BLaER1 (cell line): ENCODE results near the gene CHTF18.
"Not testable (repeated sequence)": the region's sequence is repeated elsewhere in the genome, so short reads cannot be mapped to it uniquely, and the experiment has no call there.

Experiments
- H3K27ac ChIP-seq: shearing (Covaris generic); formaldehyde crosslinking; 2 replicates; pipeline ENCODE4 v1.8.1; 2022
- H3K27me3 ChIP-seq: shearing (Covaris generic); formaldehyde crosslinking; 2 replicates; pipeline ENCODE4 v1.8.1; 2022
- H3K36me3 ChIP-seq: shearing (Covaris generic); formaldehyde crosslinking; 2 replicates; pipeline ENCODE4 v1.8.1; 2022
- H3K4me1 ChIP-seq: shearing (Covaris generic); formaldehyde crosslinking; 2 replicates; pipeline ENCODE4 v1.8.1; 2022
- H3K4me2 ChIP-seq: shearing (Covaris generic); formaldehyde crosslinking; 2 replicates; pipeline ENCODE4 v1.8.1; 2022
- H3K4me3 ChIP-seq: shearing (Covaris generic); formaldehyde crosslinking; 2 replicates; pipeline ENCODE4 v1.8.1; 2022
- H3K9ac ChIP-seq: shearing (Covaris generic); formaldehyde crosslinking; 2 replicates; pipeline ENCODE4 v1.8.1; 2022
- H3K9me3 ChIP-seq: shearing (Covaris generic); formaldehyde crosslinking; 2 replicates; pipeline ENCODE4 v1.8.1; 2022
- H4K20me1 ChIP-seq: shearing (Covaris generic); formaldehyde crosslinking; 2 replicates; pipeline ENCODE4 v1.8.1; 2022
- Cebpa-rat ChIP-seq: shearing (Covaris generic); IDR thresholded peaks from 2 replicates; pipeline ENCODE4 v1.8.1; 2022

The CHTF18 gene

GRCh38 chr16:832652-833336, 44.4 kb downstream of the CHTF18 start:
- no peaks in the 10 kb centered on the region for H3K36me3 ChIP-seq
- H3K27me3 ChIP-seq, result no peaks in the 10 kb centered on the region
- TF ChIP-seq Cebpa-rat, result no peak
- peaks cover 54% of the 10 kb centered on the region for H3K4me1 ChIP-seq
- peak overlapping the region; percentile 13; the same call in 1 of the 2 replicates for H3K27ac ChIP-seq
- H3K9ac ChIP-seq, result no peak overlapping the region
- H3K4me3 ChIP-seq, result no peak overlapping the region
- H3K9me3 ChIP-seq, result peaks cover 29% of the 10 kb centered on the region
- H4K20me1 ChIP-seq, result no peaks in the 10 kb centered on the region
- H3K4me2 ChIP-seq, result no peak overlapping the region; the same call in 1 of the 2 replicates

- TF ChIP-seq Cebpa-rat, result no peak
- no peaks in the 10 kb centered on the region for H3K27me3 ChIP-seq
- H3K4me2 ChIP-seq, result no peak overlapping the region
- H3K4me3 ChIP-seq, result no peak overlapping the region
- peaks cover 48% of the 10 kb centered on the region for H3K4me1 ChIP-seq
- no peak overlapping the region for H3K9ac ChIP-seq
- H3K9me3 ChIP-seq, result peaks cover 34% of the 10 kb centered on the region
- H4K20me1 ChIP-seq, result no peaks in the 10 kb centered on the region
- no peaks in the 10 kb centered on the region for H3K36me3 ChIP-seq
- H3K27ac ChIP-seq, result peak overlapping the region; percentile 13; the same call in 1 of the 2 replicates
These were observed 45.0 kb downstream of the CHTF18 start for GRCh38 chr16:833411-833810.

GRCh38 chr16:835373-835772, 47.0 kb downstream of the CHTF18 start:
- Histone ChIP-seq H3K9me3 (peaks cover 34% of the 10 kb centered on the region), H3K27ac (no peak overlapping the region), H3K9ac (no peak overlapping the region), H3K4me1 (peaks cover 45% of the 10 kb centered on the region), H3K4me3 (no peak overlapping the region), H4K20me1 (no peaks in the 10 kb centered on the region), H3K36me3 (no peaks in the 10 kb centered on the region), H3K27me3 (no peaks in the 10 kb centered on the region), H3K4me2 (no peak overlapping the region)
- no peak for TF ChIP-seq Cebpa-rat

GRCh38 chr16:836221-836620, 47.8 kb downstream of the CHTF18 start:
- H3K27me3 ChIP-seq, result no peaks in the 10 kb centered on the region
- no peak overlapping the region for H3K4me2 ChIP-seq
- no peak overlapping the region for H3K27ac ChIP-seq
- no peak overlapping the region for H3K9ac ChIP-seq
- H3K4me3 ChIP-seq, result no peak overlapping the region
- H3K36me3 ChIP-seq, result no peaks in the 10 kb centered on the region
- TF ChIP-seq Cebpa-rat, result no peak
- H3K9me3 ChIP-seq, result peaks cover 34% of the 10 kb centered on the region
- peaks cover 45% of the 10 kb centered on the region for H3K4me1 ChIP-seq
- H4K20me1 ChIP-seq, result no peaks in the 10 kb centered on the region

GRCh38 chr16:836822-837221, 48.4 kb downstream of the CHTF18 start:
- H3K27ac ChIP-seq, H3K4me2 ChIP-seq, H3K9ac ChIP-seq, H3K36me3 ChIP-seq, H3K27me3 ChIP-seq, H4K20me1 ChIP-seq, H3K4me3 ChIP-seq: not testable (repeated sequence)
- Histone ChIP-seq H3K4me1 (peaks cover 45% of the 10 kb centered on the region), H3K9me3 (peaks cover 34% of the 10 kb centered on the region)

GRCh38 chr16:838741-839140, 50.3 kb downstream of the CHTF18 start:
- Histone ChIP-seq H3K9me3 (peaks cover 34% of the 10 kb centered on the region), H3K9ac (no peak overlapping the region), H3K36me3 (no peaks in the 10 kb centered on the region), H3K4me2 (no peak overlapping the region), H3K27ac (no peak overlapping the region; the same call in 1 of the 2 replicates), H3K27me3 (no peaks in the 10 kb centered on the region), H3K4me3 (no peak overlapping the region), H3K4me1 (peaks cover 53% of the 10 kb centered on the region), H4K20me1 (no peaks in the 10 kb centered on the region)
- TF ChIP-seq Cebpa-rat, result no peak

GRCh38 chr16:839643-840408, 51.4 kb downstream of the CHTF18 start:
- Histone ChIP-seq H3K27me3 (peaks cover 6% of the 10 kb centered on the region; the same call in 1 of the 2 replicates), H3K4me1 (peaks cover 55% of the 10 kb centered on the region), H3K36me3 (no peaks in the 10 kb centered on the region), H4K20me1 (no peaks in the 10 kb centered on the region), H3K9ac (0 out of 2 replicates have a peak overlapping the region, but pooled peaks have one; percentile 45), H3K4me3 (no peak overlapping the region), H3K27ac (peak overlapping the region; percentile 56), H3K4me2 (peak overlapping the region; percentile 72), H3K9me3 (peaks cover 34% of the 10 kb centered on the region)
- TF ChIP-seq Cebpa-rat, result no peak

- Histone ChIP-seq H3K27me3 (peaks cover 15% of the 10 kb centered on the region; the same call in 1 of the 2 replicates), H3K4me2 (peak overlapping the region; percentile 72), H3K4me1 (peaks cover 63% of the 10 kb centered on the region), H3K9me3 (peaks cover 25% of the 10 kb centered on the region), H4K20me1 (no peaks in the 10 kb centered on the region), H3K9ac (0 out of 2 replicates have a peak overlapping the region, but pooled peaks have one; percentile 45), H3K36me3 (no peaks in the 10 kb centered on the region), H3K27ac (peak overlapping the region; percentile 56), H3K4me3 (no peak overlapping the region)
- no peak for TF ChIP-seq Cebpa-rat
These were observed 52.4 kb downstream of the CHTF18 start for GRCh38 chr16:840561-841454.

- Histone ChIP-seq H4K20me1 (no peaks in the 10 kb centered on the region), H3K36me3 (no peaks in the 10 kb centered on the region), H3K27me3 (peaks cover 15% of the 10 kb centered on the region; the same call in 1 of the 2 replicates), H3K4me2 (peak overlapping the region; percentile 72), H3K9ac (no peak overlapping the region), H3K9me3 (peaks cover 20% of the 10 kb centered on the region), H3K4me3 (no peak overlapping the region), H3K4me1 (peaks cover 67% of the 10 kb centered on the region), H3K27ac (peak overlapping the region; percentile 58)
- no peak for TF ChIP-seq Cebpa-rat
These were observed 53.1 kb downstream of the CHTF18 start for GRCh38 chr16:841455-842060.
